ENCODE data around the gene KCNJ15. TPM values are rescaled to one million over a fixed set of nuclear protein-coding genes. Genes with fewer than 3 reads are reported as not detected.

Gene KCNJ15
- total and polyA plus RNA-seq, 2 of the 4 experiments (the other 2 are of a cell fraction), result under 0.01 to 0.07 TPM

GRCh38 chr21:38228537-38228936 is 28.3 kb upstream of the KCNJ15 start:
- H3K9me1 ChIP-seq (ENCODE audit: insufficient read depth, low read length), result no peaks in the 10 kb centered on the region
- POLR2A ChIA-PET (ENCODE audit: unreplicated experiment), result no interaction called here
- H2AFZ ChIP-seq (replicated peaks; ENCODE audit: low read length, poor library complexity), result no peak overlapping the region
- H3K4me2 ChIP-seq (ENCODE audit: low read depth, low read length), result no peak overlapping the region
- no CpG with 5 or more reads among the region's 3 CpGs for WGBS, 2 experiments (ENCODE audit: extremely low coverage in 2 of 2, insufficient read length in 1 of 2)
- no peak overlapping the region for H3K9ac ChIP-seq (ENCODE audit: low read depth, low read length)
- no peaks in the 10 kb centered on the region for H3K4me1 ChIP-seq (ENCODE audit: control insufficient read depth, insufficient read depth, low read length)
- peaks cover 34% of the 10 kb centered on the region for H3K9me3 ChIP-seq (ENCODE audit: control insufficient read depth, insufficient read depth, low read length)
- no peaks in the 10 kb centered on the region for H3K27me3 ChIP-seq (ENCODE audit: control insufficient read depth, insufficient read depth, low read length)
- no peaks in the 10 kb centered on the region for H3K79me1 ChIP-seq (ENCODE audit: low read depth in 1 of 2, low read length in 2 of 2)
- no peak overlapping the region for H3K23ac ChIP-seq (ENCODE audit: low read depth, low read length)
- no peak overlapping the region for H2BK120ac ChIP-seq (ENCODE audit: low read depth, low read length)
- no peak overlapping the region for H2BK15ac ChIP-seq (ENCODE audit: low read depth, low read length)
- no peaks in the 10 kb centered on the region for H4K20me1 ChIP-seq (ENCODE audit: insufficient read depth, low read length)
- no peak overlapping the region for H3K4ac ChIP-seq (ENCODE audit: low read depth, low read length)
- H3K18ac ChIP-seq (ENCODE audit: low read depth, low read length), result no peak overlapping the region
- no peak overlapping the region for H3K27ac ChIP-seq (ENCODE audit: insufficient read depth, low read length)
- in situ Hi-C loops (cut with MboI; ENCODE audit: low sequenced_read_pairs) (no loop called here), intact Hi-C loops (cut with micrococcal nuclease) (no loop called here), dilution Hi-C loops (cut with HindIII; ENCODE audit: low sequenced_read_pairs, unreplicated experiment) (no loop called here)
- no peak overlapping the region for H3K56ac ChIP-seq (ENCODE audit: extremely low read depth, insufficient read depth, low read length)
- DNase-seq, result no peak
- H2BK20ac ChIP-seq (ENCODE audit: low read depth, low read length), result no peak overlapping the region
- ATAC-seq (ENCODE audit: low read depth), result no peak
- no TSS peak for BruUV-seq (replicated peaks)
- no peak overlapping the region for H4K8ac ChIP-seq (ENCODE audit: low read depth in 2 of 2, low read length in 2 of 2)
- CTCF ChIA-PET, result interaction anchor here (0.9 kb wide), 1 partner anchor 10 kb away, joined by 3 read pairs; no protein-coding TSS in a partner anchor
- no peak overlapping the region for H3K4me3 ChIP-seq (ENCODE audit: insufficient read depth, low read depth, low read length)
- no peak overlapping the region for H2BK5ac ChIP-seq (ENCODE audit: low read depth, low read length, poor library complexity, severe bottlenecking)
- no peaks in the 10 kb centered on the region for H3K36me3 ChIP-seq (ENCODE audit: control insufficient read depth, insufficient read depth, low read length)
- no peak for TF ChIP-seq NFE2L2 (IDR thresholded peaks at IDR 0.05; ENCODE audit: low read depth, low read length)
- no peak for TF ChIP-seq RAD21 (IDR thresholded peaks at IDR 0.05; ENCODE audit: low read length)
- TF ChIP-seq BHLHE40 (IDR thresholded peaks at IDR 0.05; ENCODE audit: low read depth, low read length), result no peak
- no peak for TF ChIP-seq MAZ (IDR thresholded peaks at IDR 0.05; ENCODE audit: borderline replicate concordance, low read depth, low read length)
- no peak for TF ChIP-seq POLR2A (IDR thresholded peaks at IDR 0.05; ENCODE audit: low read depth, low read length)
- no peak for TF ChIP-seq MXI1 (IDR thresholded peaks at IDR 0.05; ENCODE audit: borderline replicate concordance, low read depth, low read length)
- no peak for TF ChIP-seq ELK1 (IDR thresholded peaks at IDR 0.05; ENCODE audit: borderline replicate concordance, low read depth, low read length)
- TF ChIP-seq USF2 (IDR thresholded peaks at IDR 0.05; ENCODE audit: low read depth, low read length), result no peak
- no peak for TF ChIP-seq SMC3 (IDR thresholded peaks at IDR 0.05; ENCODE audit: low read depth, low read length)
- no peak for TF ChIP-seq CHD1 (IDR thresholded peaks at IDR 0.05; ENCODE audit: low read depth, low read length)
- TF ChIP-seq RCOR1 (IDR thresholded peaks at IDR 0.05; ENCODE audit: insufficient replicate concordance, low read length), result no peak
- no peak for TF ChIP-seq RFX5 (IDR thresholded peaks at IDR 0.05; ENCODE audit: low read depth, low read length)
- no peak for TF ChIP-seq MAFK (IDR thresholded peaks at IDR 0.05; ENCODE audit: low read depth, low read length)
- H2AK5ac ChIP-seq (ENCODE audit: low read depth, low read length), result no peak overlapping the region
- H4K5ac ChIP-seq (ENCODE audit: low read depth, low read length), result no peak overlapping the region
- no peak overlapping the region for H3K14ac ChIP-seq (replicated peaks; ENCODE audit: low read depth, low read length)
- no peak overlapping the region for H4K91ac ChIP-seq (ENCODE audit: insufficient read depth, low read depth, low read length)
- H2AK9ac ChIP-seq (replicated peaks; ENCODE audit: low read depth, low read length, poor library complexity), result no peak overlapping the region

All from IMR-90 (cell line).